IMR-90 (cell line): ENCODE measurements around the gene ALOXE3. TPM values are rescaled to one million over a fixed set of nuclear protein-coding genes. Genes with fewer than 3 reads are reported as not detected.

Experiments
- ATAC-seq: fragments of 200-7000 bp; cut with Tn5 transposase; 2 replicates; pipeline ENCODE4 v1.9.1; 2020; ENCODE audit warnings: low read depth, mild to moderate bottlenecking, moderate library complexity
- BruUV-seq: library from RNA; stranded (reverse); fragments of 400-500 nt; replicated peaks from 2 replicates; lab custom pipeline; 2021; lab: Mats Ljungman, UMichigan
- CTCF ChIA-PET: fragments of 300-600 bp; formaldehyde crosslinking; extraction: SDS; loops from one replicate; lab custom pipeline; 2021; ENCODE audit warnings: antibody characterized with exemption; lab: Yijun Ruan, JAX
- POLR2A ChIA-PET: fragments of 300-600 bp; sonication (Branson Sonifier 250); formaldehyde crosslinking; loops from one replicate; lab custom pipeline; 2022; ENCODE audit warnings: antibody characterized with exemption; ENCODE audit not compliant: unreplicated experiment; lab: Charles Lee
- DNase-seq: peaks from one replicate; pipeline ENCODE4 v3.0.0; 2013
- H2AFZ ChIP-seq: replicated peaks from 2 replicates; pipeline ENCODE3; 2013; ENCODE audit warnings: low read length, mild to moderate bottlenecking; ENCODE audit not compliant: poor library complexity
- H2AK5ac ChIP-seq: 2 replicates; pipeline ENCODE4 v1.6.1; 2013; ENCODE audit warnings: low read depth, low read length, inconsistent platforms
- H2AK9ac ChIP-seq: replicated peaks from 2 replicates; pipeline ENCODE3; 2013; ENCODE audit warnings: mild to moderate bottlenecking, low read depth, low read length, moderate library complexity; ENCODE audit not compliant: poor library complexity
- H2BK120ac ChIP-seq: 2 replicates; pipeline ENCODE4 v1.6.1; 2013; ENCODE audit warnings: low read depth, low read length, inconsistent platforms
- H2BK15ac ChIP-seq: 3 replicates; pipeline ENCODE4 v1.6.1; 2013; ENCODE audit warnings: low read depth, low read length, inconsistent platforms
- H2BK20ac ChIP-seq: 2 replicates; pipeline ENCODE4 v1.6.1; 2013; ENCODE audit warnings: low read depth, mild to moderate bottlenecking, inconsistent platforms, low read length, moderate library complexity
- H2BK5ac ChIP-seq: 2 replicates; pipeline ENCODE4 v1.6.1; 2013; ENCODE audit warnings: mild to moderate bottlenecking, low read depth, low read length, inconsistent platforms; ENCODE audit not compliant: poor library complexity, severe bottlenecking
- H3K14ac ChIP-seq: replicated peaks from 2 replicates; pipeline ENCODE4 v1.6.1; 2013; ENCODE audit warnings: low read depth, low read length, inconsistent platforms
- H3K18ac ChIP-seq: 2 replicates; pipeline ENCODE4 v1.6.1; 2013; ENCODE audit warnings: low read depth, low read length, control low read depth
- H3K23ac ChIP-seq: 2 replicates; pipeline ENCODE4 v1.6.1; 2013; ENCODE audit warnings: low read depth, low read length, inconsistent platforms
- H3K27ac ChIP-seq: 2 replicates; pipeline ENCODE4 v1.5.1; 2013; ENCODE audit warnings: mild to moderate bottlenecking, control low read depth, low read length; ENCODE audit not compliant: insufficient read depth
- H3K27me3 ChIP-seq: 2 replicates; pipeline ENCODE4 v1.6.1; 2013; ENCODE audit warnings: low read length; ENCODE audit not compliant: control insufficient read depth, insufficient read depth
- H3K36me3 ChIP-seq: 2 replicates; pipeline ENCODE4 v1.6.1; 2013; ENCODE audit warnings: low read length, mixed read lengths; ENCODE audit not compliant: control insufficient read depth, insufficient read depth
- H3K4ac ChIP-seq: 2 replicates; pipeline ENCODE4 v1.6.1; 2013; ENCODE audit warnings: low read depth, low read length, inconsistent platforms
- H3K4me1 ChIP-seq: 2 replicates; pipeline ENCODE4 v1.6.1; 2013; ENCODE audit warnings: low read length, mixed read lengths; ENCODE audit not compliant: control insufficient read depth, insufficient read depth
- H3K4me2 ChIP-seq: 2 replicates; pipeline ENCODE4 v1.6.1; 2013; ENCODE audit warnings: low read depth, mild to moderate bottlenecking, control low read depth, low read length, moderate library complexity
- H3K4me3 ChIP-seq: 2 replicates; pipeline ENCODE4 v1.5.1; 2013; ENCODE audit warnings: low read depth, mild to moderate bottlenecking, control low read depth, low read length, moderate library complexity; ENCODE audit not compliant: insufficient read depth
- H3K56ac ChIP-seq: 2 replicates; pipeline ENCODE4 v1.6.1; 2013; ENCODE audit warnings: low read length, inconsistent platforms; ENCODE audit not compliant: insufficient read depth; ENCODE audit errors: extremely low read depth
- H3K79me1 ChIP-seq, 2 experiments: 2 replicates each; pipeline ENCODE4 v1.6.1; 2013; ENCODE audit warnings: low read length in 2 of 2, inconsistent platforms in 1 of 2, low read depth in 1 of 2
- H3K9ac ChIP-seq: 2 replicates; pipeline ENCODE4 v1.6.1; 2013; ENCODE audit warnings: low read depth, low read length, control low read depth
- H3K9me1 ChIP-seq: 2 replicates; pipeline ENCODE4 v1.6.1; 2013; ENCODE audit warnings: low read length, inconsistent platforms; ENCODE audit not compliant: insufficient read depth
- H3K9me3 ChIP-seq: 2 replicates; pipeline ENCODE4 v1.6.1; 2013; ENCODE audit warnings: low read length; ENCODE audit not compliant: control insufficient read depth, insufficient read depth
- H4K20me1 ChIP-seq: 2 replicates; pipeline ENCODE4 v1.6.1; 2013; ENCODE audit warnings: low read length, inconsistent platforms; ENCODE audit not compliant: insufficient read depth
- H4K5ac ChIP-seq: 2 replicates; pipeline ENCODE4 v1.6.1; 2013; ENCODE audit warnings: mild to moderate bottlenecking, low read depth, low read length, control low read depth
- H4K8ac ChIP-seq, 2 experiments: 2 replicates each; pipeline ENCODE4 v1.6.1; 2013; ENCODE audit warnings: low read depth in 2 of 2, low read length in 2 of 2, control low read depth in 1 of 2, inconsistent platforms in 1 of 2
- H4K91ac ChIP-seq: 2 replicates; pipeline ENCODE4 v1.6.1; 2013; ENCODE audit warnings: low read depth, low read length, inconsistent platforms; ENCODE audit not compliant: insufficient read depth
- BHLHE40 ChIP-seq: fragments of 150-350 bp; IDR thresholded peaks from 2 replicates; pipeline ENCODE4 v1.6.1; 2016; ENCODE audit warnings: mild to moderate bottlenecking, low read depth, low read length
- CEBPB ChIP-seq: IDR thresholded peaks from 2 replicates; pipeline ENCODE4 v1.6.1; 2012; ENCODE audit warnings: low read depth, low read length, improper control_type of control experiment
- CHD1 ChIP-seq: IDR thresholded peaks from 2 replicates; pipeline ENCODE4 v1.6.1; 2012; ENCODE audit warnings: low read depth, low read length, improper control_type of control experiment
- CTCF ChIP-seq: conservative IDR thresholded peaks from 2 replicates; pipeline ENCODE4 v1.5.1; 2012; ENCODE audit warnings: mild to moderate bottlenecking, low read depth, low read length, improper control_type of control experiment
- ELK1 ChIP-seq: fragments of 150-350 bp; IDR thresholded peaks from 2 replicates; pipeline ENCODE4 v1.6.1; 2016; ENCODE audit warnings: low read depth, mild to moderate bottlenecking, low read length, moderate library complexity, borderline replicate concordance
- FOS ChIP-seq: fragments of 150-350 bp; IDR thresholded peaks from 2 replicates; pipeline ENCODE4 v1.6.1; 2016; ENCODE audit warnings: low read depth, low read length
- MAFK ChIP-seq: IDR thresholded peaks from 2 replicates; pipeline ENCODE4 v1.6.1; 2012; ENCODE audit warnings: low read depth, low read length, improper control_type of control experiment
- MAZ ChIP-seq: IDR thresholded peaks from 2 replicates; pipeline ENCODE4 v1.6.1; 2012; ENCODE audit warnings: low read depth, mild to moderate bottlenecking, low read length, improper control_type of control experiment, moderate library complexity, borderline replicate concordance
- MXI1 ChIP-seq: IDR thresholded peaks from 2 replicates; pipeline ENCODE4 v1.6.1; 2012; ENCODE audit warnings: low read depth, mild to moderate bottlenecking, low read length, moderate library complexity, borderline replicate concordance
- NFE2L2 ChIP-seq: fragments of 150-350 bp; IDR thresholded peaks from 2 replicates; pipeline ENCODE4 v1.6.1; 2016; ENCODE audit warnings: low read depth, mild to moderate bottlenecking, low read length
- POLR2A ChIP-seq: IDR thresholded peaks from 2 replicates; pipeline ENCODE4 v1.6.1; 2012; ENCODE audit warnings: mild to moderate bottlenecking, low read depth, low read length
- RAD21 ChIP-seq: IDR thresholded peaks from 2 replicates; pipeline ENCODE4 v1.6.1; 2012; ENCODE audit warnings: low read length, improper control_type of control experiment
- RCOR1 ChIP-seq: IDR thresholded peaks from 2 replicates; pipeline ENCODE4 v1.6.1; 2012; ENCODE audit warnings: mild to moderate bottlenecking, low read length, improper control_type of control experiment; ENCODE audit not compliant: insufficient replicate concordance
- RFX5 ChIP-seq: IDR thresholded peaks from 2 replicates; pipeline ENCODE4 v1.8.0; 2012; ENCODE audit warnings: low read depth, mild to moderate bottlenecking, low read length, moderate library complexity
- SMC3 ChIP-seq: fragments of 150-350 bp; IDR thresholded peaks from 2 replicates; pipeline ENCODE4 v1.6.1; 2016; ENCODE audit warnings: low read depth, mild to moderate bottlenecking, antibody characterized with exemption, low read length, moderate library complexity
- USF2 ChIP-seq: fragments of 150-350 bp; IDR thresholded peaks from 2 replicates; pipeline ENCODE4 v1.6.1; 2017; ENCODE audit warnings: mild to moderate bottlenecking, antibody characterized with exemption, low read length, low read depth
- WGBS, 2 experiments: methylation state at CpG; one replicate each; pipeline versions ENCODE4 v1.1.5 to v1.1.7; 2013; ENCODE audit warnings: missing lambda C conversion rate in 2 of 2; ENCODE audit not compliant: insufficient read length in 1 of 2; ENCODE audit errors: extremely low coverage in 2 of 2; 5-methylcytosine and 5-hydroxymethylcytosine counted together
- dilution Hi-C: fragments of 300-500 bp; cut with HindIII; formaldehyde crosslinking; loops from one replicate; pipeline ENCODE4 v1.14.3; 2018; ENCODE audit warnings: low sequenced_read_pairs; ENCODE audit not compliant: unreplicated experiment
- in situ Hi-C: fragments of 300-500 bp; cut with MboI; formaldehyde crosslinking; loops from 3 replicates; pipeline ENCODE4 v1.14.3; 2019; ENCODE audit warnings: low sequenced_read_pairs, inconsistent platforms, mixed read lengths
- intact Hi-C: fragments of 100-400 bp; cut with micrococcal nuclease; formaldehyde crosslinking; loops from 2 replicates; pipeline ENCODE4 v1.10.0; 2022
- polyA plus RNA-seq, 3 experiments: library from polyadenylated mRNA; depleted of rRNA; stranded (reverse); fragments of >200 nt; gene quantifications; 2 replicates each; pipeline ENCODE4 v1.2.3, GENCODE V29; 2012; ENCODE audit warnings: low replicate concordance in 1 of 3
- total RNA-seq: library from RNA; depleted of rRNA; stranded (reverse); fragments of >200 nt; gene quantifications from 2 replicates; pipeline ENCODE4 v1.2.3, GENCODE V29; 2012

ALOXE3 gene
- total and polyA plus RNA-seq, 2 of the 4 experiments (the other 2 are of a cell fraction): under 0.01 to 0.26 TPM

- H3K56ac ChIP-seq: no peak overlapping the region
- H4K20me1 ChIP-seq: no peaks in the 10 kb centered on the region
- H4K91ac ChIP-seq: no peak overlapping the region
- no peak overlapping the region for H2BK120ac ChIP-seq
- no peak overlapping the region for H3K4ac ChIP-seq
- H2AK5ac ChIP-seq: no peak overlapping the region
- 17% methylated on average over 7 of the region's 10 CpGs; no CpG with 5 or more reads in 1 of the 2 experiments for WGBS, 2 experiments
- no peaks in the 10 kb centered on the region for H3K79me1 ChIP-seq
- no TSS peak for BruUV-seq
- H3K9me3 ChIP-seq: no peaks in the 10 kb centered on the region
- no peaks in the 10 kb centered on the region for H3K9me1 ChIP-seq
- TF ChIP-seq RAD21 (no peak), POLR2A (no peak), MXI1 (no peak), USF2 (no peak), MAFK (no peak), RCOR1 (no peak), MAZ (no peak), NFE2L2 (no peak), FOS (no peak), ELK1 (no peak), CTCF (no peak), RFX5 (no peak), BHLHE40 (no peak), SMC3 (no peak), CHD1 (no peak), CEBPB (no peak)
- dilution Hi-C loops (loop anchor here (25.0 kb wide), 1 partner anchor 127 kb away; the partner anchor contains the start of genes CTC1 and PFAS), in situ Hi-C loops (no loop called here), intact Hi-C loops (no loop called here)
- H3K4me1 ChIP-seq: peaks cover 2% of the 10 kb centered on the region; the same call in 1 of the 2 replicates
- DNase-seq (no peak), ATAC-seq (no peak)
- H2AK9ac ChIP-seq: no peak overlapping the region
- H2AFZ ChIP-seq: no peak overlapping the region
- peaks cover 71% of the 10 kb centered on the region for H3K27me3 ChIP-seq
- no peak overlapping the region for H3K23ac ChIP-seq
- no peak overlapping the region for H2BK5ac ChIP-seq
- H3K18ac ChIP-seq: no peak overlapping the region
- no peaks in the 10 kb centered on the region for H3K36me3 ChIP-seq
- H2BK20ac ChIP-seq: no peak overlapping the region
- no peak overlapping the region for H3K4me2 ChIP-seq
- no peak overlapping the region for H4K8ac ChIP-seq
- H4K5ac ChIP-seq: no peak overlapping the region
- ChIA-PET CTCF (interaction anchor here (0.5 to 1.4 kb wide), 3 partner anchors 9 to 102 kb away, joined by 3 to 7 read pairs (median 5); no protein-coding TSS in a partner anchor), POLR2A (no interaction called here)
- no peak overlapping the region for H3K4me3 ChIP-seq
- H2BK15ac ChIP-seq: no peak overlapping the region
- no peak overlapping the region for H3K27ac ChIP-seq
- H3K14ac ChIP-seq: no peak overlapping the region
- H3K9ac ChIP-seq: no peak overlapping the region
Observed at GRCh38 chr17:8110456-8110804, 7.9 kb downstream of the ALOXE3 start.
